ENCODE measurements around the gene MMS19. TPM values are rescaled to one million over a fixed set of nuclear protein-coding genes. Genes with fewer than 3 reads are reported as not detected.

The MMS19 gene
- total and polyA plus RNA-seq, 12 donors = 38.7 to 139 (median 64.7) TPM

DNA sequence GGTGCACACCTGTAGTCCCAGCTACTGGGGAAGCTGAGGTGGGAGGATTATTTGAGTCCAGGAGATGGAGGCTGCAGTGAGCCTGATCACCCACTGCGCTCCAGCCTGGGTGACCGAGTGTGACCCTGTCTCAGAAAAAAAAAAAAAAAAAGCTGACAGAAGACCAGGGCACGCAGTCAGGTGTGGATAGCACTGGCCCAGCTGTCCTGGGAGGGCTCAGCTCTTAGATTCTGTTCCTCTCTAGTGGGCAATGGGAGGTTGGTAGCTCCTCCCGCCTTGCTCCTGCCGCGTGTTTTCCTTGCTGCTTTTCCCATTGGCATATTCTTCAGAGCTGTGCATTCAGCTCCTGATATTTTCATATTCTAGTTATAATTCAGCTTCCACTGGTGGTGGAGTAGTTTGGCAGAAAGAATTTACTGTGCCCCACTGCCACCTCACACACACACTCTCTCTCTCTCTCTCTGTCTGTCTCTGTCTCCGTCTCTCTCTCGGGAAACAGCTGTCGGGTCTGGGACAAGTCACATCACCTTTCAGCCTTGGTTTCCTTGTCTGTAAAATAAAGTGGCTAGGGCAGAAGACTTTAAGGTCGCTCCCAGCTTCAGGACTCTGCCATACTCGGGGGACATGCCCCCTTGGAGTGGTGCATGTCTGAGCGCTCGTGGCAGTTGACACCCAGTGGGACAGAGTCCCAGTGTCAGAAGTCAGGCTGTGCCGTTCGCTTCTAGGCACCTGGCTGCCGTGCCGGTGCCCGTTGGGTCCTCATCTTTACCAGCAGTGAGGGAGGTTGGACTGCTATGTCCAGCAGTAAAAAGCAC, 48.4 kb upstream of the MMS19 start:
- Histone ChIP-seq H3K36me3 (replicated peaks in 1 of 2) (no peaks in the 10 kb centered on the region), H3K27me3 (no peaks in the 10 kb centered on the region), H3K4me3 (no peak overlapping the region), H3K27ac (no peak overlapping the region), H3K4me1 (replicated peaks in 1 of 2) (peaks cover 12 to 19% of the 10 kb centered on the region in 2 donors), H3K9me3 (replicated peaks in 1 of 3) (no peaks in the 10 kb centered on the region)
- no peak for DNase-seq
- TF ChIP-seq POLR2A (IDR thresholded peaks at IDR 0.05) = no peak
- TF ChIP-seq, protein P1, sequence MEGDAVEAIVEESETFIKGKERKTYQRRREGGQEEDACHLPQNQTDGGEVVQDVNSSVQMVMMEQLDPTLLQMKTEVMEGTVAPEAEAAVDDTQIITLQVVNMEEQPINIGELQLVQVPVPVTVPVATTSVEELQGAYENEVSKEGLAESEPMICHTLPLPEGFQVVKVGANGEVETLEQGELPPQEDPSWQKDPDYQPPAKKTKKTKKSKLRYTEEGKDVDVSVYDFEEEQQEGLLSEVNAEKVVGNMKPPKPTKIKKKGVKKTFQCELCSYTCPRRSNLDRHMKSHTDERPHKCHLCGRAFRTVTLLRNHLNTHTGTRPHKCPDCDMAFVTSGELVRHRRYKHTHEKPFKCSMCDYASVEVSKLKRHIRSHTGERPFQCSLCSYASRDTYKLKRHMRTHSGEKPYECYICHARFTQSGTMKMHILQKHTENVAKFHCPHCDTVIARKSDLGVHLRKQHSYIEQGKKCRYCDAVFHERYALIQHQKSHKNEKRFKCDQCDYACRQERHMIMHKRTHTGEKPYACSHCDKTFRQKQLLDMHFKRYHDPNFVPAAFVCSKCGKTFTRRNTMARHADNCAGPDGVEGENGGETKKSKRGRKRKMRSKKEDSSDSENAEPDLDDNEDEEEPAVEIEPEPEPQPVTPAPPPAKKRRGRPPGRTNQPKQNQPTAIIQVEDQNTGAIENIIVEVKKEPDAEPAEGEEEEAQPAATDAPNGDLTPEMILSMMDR (IDR thresholded peaks at IDR 0.05) = no peak
- intact Hi-C loops (cut with DNase I) = no loop called here
- WGBS, 4 donors = 68 to 80% (median 78%) methylated on average over 17 to 18 of the region's 18 CpGs

DNA sequence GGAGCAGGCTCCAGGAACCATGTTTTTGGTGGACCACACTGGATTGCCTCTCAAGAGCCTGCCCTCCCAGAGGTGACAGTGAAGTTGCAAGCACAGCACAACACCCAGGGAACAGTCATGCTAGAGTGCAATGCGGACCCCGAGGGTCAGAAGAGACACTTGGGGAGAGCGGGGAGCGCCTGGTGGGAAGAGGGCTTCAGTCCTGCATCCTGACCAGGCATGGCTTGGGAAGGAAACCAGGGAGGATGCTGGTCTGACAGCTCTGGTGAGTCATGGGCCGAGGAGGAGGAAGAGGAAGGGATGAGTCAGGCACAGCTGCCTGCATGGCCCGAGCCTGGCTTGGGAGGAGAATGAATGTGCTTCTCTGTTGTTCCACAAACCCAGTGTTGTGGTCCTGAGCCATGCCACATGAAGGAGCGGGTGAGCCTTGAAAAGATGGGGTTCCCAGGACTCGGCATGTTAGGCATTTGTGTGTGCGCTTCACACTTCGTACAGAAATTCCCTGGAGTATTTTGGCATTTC, 44.9 kb upstream of the MMS19 start:
- DNase-seq = peak; percentile 85 to 96 (median 93)
- Histone ChIP-seq H3K4me3 (no peak overlapping the region), H3K9me3 (replicated peaks in 1 of 3) (no peaks in the 10 kb centered on the region), H3K27ac (peak overlapping the region; percentile 43 to 93 (median 84)), H3K36me3 (replicated peaks in 1 of 2) (no peaks in the 10 kb centered on the region), H3K4me1 (replicated peaks in 1 of 2) (peaks cover 12 to 22% of the 10 kb centered on the region in 2 donors), H3K27me3 (no peaks in the 10 kb centered on the region)
- 22 to 31% (median 24%) methylated on average over 9 to 10 of the region's 10 CpGs for WGBS, 4 donors
- no peak for TF ChIP-seq POLR2A (IDR thresholded peaks at IDR 0.05)
- TF ChIP-seq, protein P1 (IDR thresholded peaks at IDR 0.05) = no peak
- intact Hi-C loops (cut with DNase I) = loop anchor here in 1 of 2 donors (5.0 kb wide), 1 partner anchor 41 kb away; no protein-coding TSS in a partner anchor

DNA sequence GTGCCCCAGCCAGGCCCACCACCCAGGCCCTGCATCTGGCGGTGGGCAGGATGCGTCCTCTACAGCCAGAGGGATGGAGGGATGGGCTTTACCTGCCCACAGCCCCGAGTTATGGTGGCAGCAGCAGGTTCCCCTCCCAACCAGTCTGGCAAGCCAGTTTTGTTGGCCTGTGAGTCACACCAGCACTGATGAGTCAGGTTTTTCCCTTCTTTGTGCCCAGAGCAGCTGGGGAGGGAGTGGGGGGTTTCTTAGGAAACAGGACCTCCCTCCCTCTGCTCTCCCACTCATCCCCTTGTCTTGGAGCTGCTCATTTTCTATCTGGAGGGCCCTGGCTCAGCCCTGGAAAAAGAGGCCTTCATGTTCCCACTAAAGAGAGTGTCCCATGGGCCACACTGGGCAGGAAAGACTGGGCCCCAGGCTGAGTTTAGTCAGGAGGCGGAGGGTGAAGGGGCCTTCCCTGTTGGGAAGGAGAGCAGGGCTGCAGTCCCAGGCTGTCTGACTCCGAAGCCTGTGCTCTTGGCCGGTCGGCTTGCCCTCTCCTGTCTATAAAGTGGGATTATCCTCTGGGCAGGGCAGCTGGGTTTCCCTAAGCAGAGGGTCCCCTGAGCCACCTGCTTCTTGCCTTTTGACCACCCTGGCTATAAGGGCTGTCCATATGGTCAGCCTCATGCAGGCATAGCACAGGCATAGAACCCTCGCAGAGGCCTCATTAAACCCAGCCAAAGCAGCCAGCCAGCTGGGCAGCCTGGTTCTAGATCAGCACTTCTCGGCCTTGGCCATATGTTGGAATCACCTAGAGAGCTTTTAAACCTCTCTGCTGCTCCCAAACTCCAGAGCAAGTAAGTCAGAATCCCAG, 44.2 kb upstream of the MMS19 start:
- TF ChIP-seq, protein P1 (IDR thresholded peaks at IDR 0.05) = no peak
- peak in 1 of 2 donors; percentile 35 for TF ChIP-seq POLR2A (IDR thresholded peaks at IDR 0.05)
- Histone ChIP-seq H3K9me3 (replicated peaks in 1 of 3) (no peaks in the 10 kb centered on the region), H3K4me1 (replicated peaks in 1 of 2) (peaks cover 12 to 22% of the 10 kb centered on the region in 2 donors), H3K27me3 (no peaks in the 10 kb centered on the region), H3K36me3 (replicated peaks in 1 of 2) (no peaks in the 10 kb centered on the region), H3K27ac (peak overlapping the region; percentile 43 to 93 (median 84)), H3K4me3 (no peak overlapping the region)
- intact Hi-C loops (cut with DNase I) = loop anchor here in 1 of 2 donors (5.0 kb wide), 1 partner anchor 40 kb away; no protein-coding TSS in a partner anchor
- 23 to 52% (median 47%) methylated on average over 4 to 9 of the region's 9 CpGs for WGBS, 4 donors
- DNase-seq = peak; percentile 82 to 94 (median 88)

Data from adrenal gland (tissue), 12 donors.